Thymus (tissue), 11 donors: Measurements from ENCODE around the gene ACTG1. TPM values are rescaled to one million over a fixed set of nuclear protein-coding genes. Genes with fewer than 3 reads are reported as not detected.

Source experiments
- DNase-seq, 9 donors: peaks; one replicate each; pipeline ENCODE4 v3.0.0-alpha.2; 2013; ENCODE audit warnings: low spot score in 9 of 9, low read depth in 6 of 9, missing footprints in 1 of 9
- H3K27ac ChIP-seq, 2 donors: one replicate each; pipeline ENCODE4 v1.5.1; 2013; ENCODE audit warnings: control low read depth in 1 of 2, low read depth in 1 of 2, low read length in 1 of 2, mild to moderate bottlenecking in 1 of 2, moderate library complexity in 1 of 2
- H3K27me3 ChIP-seq, 2 donors: one replicate each; pipeline ENCODE4 v1.5.1; 2013; ENCODE audit warnings: low read length in 1 of 2; ENCODE audit not compliant: control insufficient read depth in 2 of 2, insufficient read depth in 1 of 2
- H3K36me3 ChIP-seq, 2 donors: one replicate each; pipeline ENCODE4 v1.5.1; 2013; ENCODE audit warnings: low read length in 1 of 2, mild to moderate bottlenecking in 1 of 2, moderate library complexity in 1 of 2; ENCODE audit not compliant: control insufficient read depth in 2 of 2, insufficient read depth in 2 of 2
- H3K4me1 ChIP-seq, 2 donors: one replicate each; pipeline ENCODE4 v1.5.1; 2013; ENCODE audit warnings: low read length in 2 of 2; ENCODE audit not compliant: control insufficient read depth in 2 of 2, insufficient read depth in 2 of 2
- H3K4me3 ChIP-seq, 2 donors: one replicate each; pipeline ENCODE4 v1.5.1; 2013; ENCODE audit warnings: low read length in 2 of 2, control low read depth in 1 of 2, mild to moderate bottlenecking in 1 of 2
- H3K9me3 ChIP-seq, 2 donors: one replicate each; pipeline ENCODE4 v1.5.1; 2013; ENCODE audit warnings: low read length in 1 of 2, mild to moderate bottlenecking in 1 of 2; ENCODE audit not compliant: control insufficient read depth in 2 of 2, insufficient read depth in 1 of 2
- WGBS: extraction: QIAGEN DNeasy Blood & Tissue Kit; methylation state at CpG from one replicate; pipeline ENCODE4 v1.1.7; 2013; 5-methylcytosine and 5-hydroxymethylcytosine counted together
- polyA plus RNA-seq: library from polyadenylated mRNA; stranded (reverse); fragments of 200-250 nt; gene quantifications from one replicate; pipeline ENCODE4 v1.2.3, GENCODE V29; 2013
- total RNA-seq: library from RNA; stranded (reverse); fragments of 120-200 nt; gene quantifications from one replicate; pipeline ENCODE4 v1.2.4, GENCODE V29; 2013
- donor health status: healthy.

The ACTG1 gene
- total and polyA plus RNA-seq, 2 donors = 1,837 to 2,739 TPM

DNA sequence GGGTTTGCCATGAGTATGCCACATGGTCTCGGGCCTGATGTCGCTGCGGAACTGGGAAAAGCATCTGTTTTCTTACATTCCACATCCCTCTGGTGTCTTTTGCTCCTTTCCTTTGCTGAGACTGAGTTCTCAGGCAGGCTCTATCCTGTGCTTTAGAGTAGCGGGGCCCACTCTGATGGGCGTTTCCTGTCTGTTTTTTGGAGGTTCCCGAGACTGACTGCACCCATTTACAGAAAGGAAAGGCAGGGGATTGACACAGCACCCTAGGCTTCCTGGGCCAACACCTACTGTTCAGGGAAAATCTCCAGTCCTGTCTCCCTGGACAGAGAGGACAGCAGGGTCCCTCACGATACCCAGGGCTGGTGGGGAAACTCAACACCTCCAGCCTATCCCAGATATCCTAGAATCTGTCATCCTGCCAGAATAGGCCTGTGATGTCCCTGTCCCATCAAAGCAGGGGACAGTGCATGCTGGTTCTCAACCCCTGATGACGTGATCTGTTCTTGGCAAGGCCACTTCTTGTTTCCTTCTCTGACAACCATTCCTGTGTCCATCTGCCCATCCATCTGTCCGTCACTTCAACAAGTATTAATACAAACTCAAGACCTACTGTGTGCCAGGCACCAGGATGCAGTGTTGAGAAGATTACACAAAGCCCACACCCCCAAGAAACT is 42.2 kb downstream of the ACTG1 start:
- 89% methylated on average over 9 of the region's 9 CpGs for WGBS
- Histone ChIP-seq H3K27ac (no peak overlapping the region), H3K9me3 (no peaks in the 10 kb centered on the region), H3K27me3 (no peaks in the 10 kb centered on the region), H3K4me1 (peaks cover 2 to 20% of the 10 kb centered on the region in 2 donors), H3K4me3 (no peak overlapping the region), H3K36me3 (peaks cover 0 to under 1% of the 10 kb centered on the region in 2 donors)
- DNase-seq = no peak

- peaks cover 2 to 20% of the 10 kb centered on the region in 2 donors for H3K4me1 ChIP-seq
Measured at GRCh38 chr17:81469266-81469665, 43.3 kb downstream of the ACTG1 start.

GRCh38 chr17:81468770-81469121 is 43.9 kb downstream of the ACTG1 start:
- no peak for DNase-seq
- peaks cover 2 to 20% of the 10 kb centered on the region in 2 donors for H3K4me1 ChIP-seq
- no peaks in the 10 kb centered on the region for H3K9me3 ChIP-seq
- no peaks in the 10 kb centered on the region for H3K27me3 ChIP-seq
- peaks cover 2 to 8% of the 10 kb centered on the region in 2 donors for H3K36me3 ChIP-seq
- no peak overlapping the region for H3K27ac ChIP-seq
- no peak overlapping the region for H3K4me3 ChIP-seq
- WGBS = 91% methylated on average over 18 of the region's 18 CpGs

More at GRCh38 chr17:81469266-81469665, 43.3 kb downstream of the ACTG1 start:
- Histone ChIP-seq H3K27ac (no peak overlapping the region), H3K9me3 (no peaks in the 10 kb centered on the region), H3K36me3 (peaks cover 2 to 6% of the 10 kb centered on the region in 2 donors), H3K27me3 (no peaks in the 10 kb centered on the region), H3K4me3 (no peak overlapping the region)
- WGBS = 90% methylated on average over 13 of the region's 13 CpGs
- DNase-seq = no peak

DNA sequence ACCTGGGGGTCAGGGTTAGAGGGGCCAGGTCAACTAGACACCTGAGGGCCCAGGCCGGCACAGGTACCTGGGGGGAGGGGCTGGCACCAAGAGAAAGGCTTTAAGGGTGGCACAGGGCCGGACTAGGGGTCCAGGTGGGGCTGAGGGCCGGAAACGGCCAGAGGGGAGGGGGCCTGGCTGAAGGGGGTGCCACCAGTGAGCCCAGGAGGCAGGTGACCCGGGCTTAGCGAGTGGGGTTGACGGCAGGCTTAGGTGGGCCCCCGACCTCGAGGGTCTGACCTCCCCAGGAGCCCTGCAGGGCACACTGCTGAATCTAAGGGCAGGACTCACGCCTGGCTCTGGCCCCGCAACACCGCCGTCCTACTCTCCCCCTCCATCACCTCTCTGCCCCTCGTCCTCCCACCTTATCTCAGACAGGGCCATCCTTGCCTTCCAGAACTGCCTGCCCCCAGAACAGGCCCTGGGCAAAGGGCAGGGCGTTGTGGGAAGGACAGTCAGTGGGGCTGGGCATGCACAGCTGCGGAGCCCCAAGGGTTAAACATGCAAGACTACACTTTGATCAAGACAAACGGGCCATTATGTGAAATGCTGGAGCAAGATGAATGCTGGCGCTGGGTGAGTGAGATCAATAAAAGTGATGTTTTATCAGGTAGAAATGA is 44.4 kb downstream of the ACTG1 start:
- H3K27me3 ChIP-seq = no peaks in the 10 kb centered on the region
- no peak for DNase-seq
- H3K4me3 ChIP-seq = no peak overlapping the region
- no peaks in the 10 kb centered on the region for H3K9me3 ChIP-seq
- WGBS = 96% methylated on average over 18 of the region's 18 CpGs
- no peak overlapping the region for H3K27ac ChIP-seq
- peaks cover 3 to 12% of the 10 kb centered on the region in 2 donors for H3K36me3 ChIP-seq
- peaks cover 2 to 20% of the 10 kb centered on the region in 2 donors for H3K4me1 ChIP-seq

DNA sequence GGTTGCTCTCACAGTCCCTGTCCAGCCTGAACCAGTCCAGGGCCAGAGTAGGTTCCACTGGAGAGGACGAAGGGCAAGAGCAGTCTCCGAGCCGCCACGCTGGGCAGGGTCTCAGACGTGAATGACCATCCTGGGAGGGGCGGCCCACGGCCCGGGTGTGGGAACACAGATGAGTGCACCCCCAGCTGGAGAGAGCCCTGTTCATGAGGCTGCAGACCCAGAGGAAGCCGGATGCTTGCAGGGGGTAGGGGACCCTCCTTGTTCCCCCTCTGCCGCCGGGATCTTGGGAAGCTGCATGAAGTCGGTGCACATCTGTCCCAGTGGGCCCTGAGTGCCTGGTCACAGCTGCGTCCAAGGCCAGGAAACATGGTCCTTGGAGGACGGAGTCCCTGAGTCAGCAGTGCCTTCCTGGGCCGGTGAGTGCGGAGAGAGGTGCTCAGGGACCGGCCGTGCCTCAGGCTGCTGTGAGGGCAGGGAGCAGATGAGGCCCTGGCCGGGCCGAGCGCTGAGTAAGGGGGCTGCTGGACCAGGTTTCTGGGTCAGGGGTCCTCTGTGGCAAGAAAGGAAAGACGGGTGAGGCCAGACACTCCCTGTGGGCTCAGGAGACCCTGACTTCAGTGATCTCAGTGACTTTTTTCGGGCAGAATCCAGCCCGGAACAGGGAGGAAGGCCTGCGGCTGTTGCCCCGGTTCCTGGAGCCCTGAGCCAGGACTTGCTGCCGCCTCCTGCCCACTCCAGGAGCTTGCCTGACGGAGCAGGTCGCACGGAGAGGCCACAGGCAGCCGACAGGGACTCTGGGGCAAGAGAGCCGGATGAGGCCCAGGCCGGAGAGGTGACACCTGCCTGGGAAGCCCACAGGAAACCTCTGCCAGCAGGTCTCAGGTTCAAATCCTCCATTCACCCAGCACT is 45.8 kb downstream of the ACTG1 start:
- Histone ChIP-seq H3K4me3 (no peak overlapping the region), H3K27ac (no peak overlapping the region), H3K4me1 (peaks cover 2 to 20% of the 10 kb centered on the region in 2 donors), H3K9me3 (no peaks in the 10 kb centered on the region), H3K36me3 (peaks cover 8 to 27% of the 10 kb centered on the region in 2 donors), H3K27me3 (no peaks in the 10 kb centered on the region)
- no peak for DNase-seq
- WGBS = 95% methylated on average over 33 of the region's 33 CpGs

DNA sequence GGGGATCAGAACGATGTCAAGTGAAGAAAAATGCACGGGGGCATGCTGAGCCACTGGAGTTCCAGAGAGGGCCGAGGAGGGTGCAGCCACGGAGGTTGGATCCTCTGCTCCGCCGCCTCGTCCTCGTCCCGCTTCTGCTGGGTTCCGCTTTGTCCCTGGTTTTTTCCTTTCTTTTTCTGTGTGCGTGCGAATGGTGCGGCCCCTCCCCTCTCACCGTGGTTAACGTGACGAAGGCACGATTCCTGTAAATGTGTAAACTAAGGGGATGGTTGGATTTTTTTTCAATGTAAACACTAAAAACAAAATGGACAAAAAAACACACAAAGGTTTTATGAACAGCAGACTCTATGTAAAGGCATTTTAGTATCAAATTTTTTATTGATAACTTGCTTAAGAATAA is 46.7 kb downstream of the ACTG1 start:
- no peaks in the 10 kb centered on the region for H3K9me3 ChIP-seq
- H3K36me3 ChIP-seq = peaks cover 8 to 35% of the 10 kb centered on the region in 2 donors
- no peak overlapping the region for H3K4me3 ChIP-seq
- peaks cover 2 to 23% of the 10 kb centered on the region in 2 donors for H3K4me1 ChIP-seq
- H3K27me3 ChIP-seq = no peaks in the 10 kb centered on the region
- H3K27ac ChIP-seq = no peak overlapping the region
- no peak for DNase-seq
- 96% methylated on average over 17 of the region's 17 CpGs for WGBS

DNA sequence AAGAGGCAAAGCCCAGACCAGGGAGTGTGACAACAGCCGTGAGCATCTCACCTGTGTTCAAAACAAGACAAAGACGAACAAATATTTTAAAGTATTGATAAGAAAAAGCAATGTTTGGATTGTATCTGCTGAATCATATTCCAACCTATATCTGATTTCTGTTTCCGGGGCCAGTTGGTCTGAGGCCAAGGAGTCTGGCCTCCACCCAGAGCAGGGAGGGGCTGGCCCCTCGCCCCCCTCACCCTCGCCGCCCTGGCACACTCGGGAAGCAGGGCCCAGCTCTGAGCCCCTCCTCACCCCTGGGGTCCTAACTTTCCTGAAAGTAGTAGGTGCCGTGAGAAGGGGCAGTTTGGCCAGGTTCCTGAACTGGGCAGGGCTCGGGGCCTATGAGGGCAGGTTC is 48.0 kb downstream of the ACTG1 start:
- no peaks in the 10 kb centered on the region for H3K9me3 ChIP-seq
- no peak overlapping the region for H3K27ac ChIP-seq
- no peaks in the 10 kb centered on the region for H3K27me3 ChIP-seq
- H3K4me3 ChIP-seq = no peak overlapping the region
- WGBS = 91% methylated on average over 9 of the region's 9 CpGs
- H3K36me3 ChIP-seq = peaks cover 10 to 48% of the 10 kb centered on the region in 2 donors
- DNase-seq = no peak
- H3K4me1 ChIP-seq = peaks cover 2 to 29% of the 10 kb centered on the region in 2 donors

- Histone ChIP-seq H3K27me3 (no peaks in the 10 kb centered on the region), H3K9me3 (no peaks in the 10 kb centered on the region), H3K4me3 (no peak overlapping the region), H3K27ac (no peak overlapping the region), H3K36me3 (peaks cover 10 to 57% of the 10 kb centered on the region in 2 donors), H3K4me1 (peaks cover 2 to 29% of the 10 kb centered on the region in 2 donors)
- DNase-seq = no peak
- WGBS = 98% methylated on average over 32 of the region's 32 CpGs
Measured at GRCh38 chr17:81463506-81463905, 49.1 kb downstream of the ACTG1 start.
